IPS DF 6.9 (cell line): ENCODE results near the gene SCEL.

Experiments used
- DNase-seq: peaks from one replicate; pipeline ENCODE4 v3.0.0-alpha.2; 2013; ENCODE audit warnings: low read depth, low spot score
- H3K27ac ChIP-seq: one replicate; pipeline ENCODE4 v1.5.1; 2013; ENCODE audit warnings: low read length, control low read depth
- H3K27me3 ChIP-seq: 2 replicates; pipeline ENCODE4 v1.6.1; 2013; ENCODE audit warnings: mild to moderate bottlenecking, low read length; ENCODE audit not compliant: control insufficient read depth, insufficient read depth
- H3K36me3 ChIP-seq: 2 replicates; pipeline ENCODE4 v1.6.1; 2013; ENCODE audit warnings: low read length; ENCODE audit not compliant: control insufficient read depth, insufficient read depth
- H3K4me1 ChIP-seq: 2 replicates; pipeline ENCODE4 v1.6.1; 2013; ENCODE audit warnings: low read length; ENCODE audit not compliant: control insufficient read depth, insufficient read depth
- H3K4me3 ChIP-seq: 2 replicates; pipeline ENCODE4 v1.5.1; 2013; ENCODE audit warnings: mild to moderate bottlenecking, low read length
- H3K9me3 ChIP-seq: 2 replicates; pipeline ENCODE4 v1.6.1; 2013; ENCODE audit warnings: low read length, inconsistent platforms; ENCODE audit not compliant: control insufficient read depth, insufficient read depth
- WGBS: extraction: QIAGEN DNeasy Blood & Tissue Kit; methylation state at CpG from one replicate; pipeline ENCODE4 v1.1.7; 2013; ENCODE audit warnings: mixed read lengths, missing lambda C conversion rate; ENCODE audit not compliant: insufficient read length, insufficient coverage; 5-methylcytosine and 5-hydroxymethylcytosine counted together

Gene SCEL

DNA sequence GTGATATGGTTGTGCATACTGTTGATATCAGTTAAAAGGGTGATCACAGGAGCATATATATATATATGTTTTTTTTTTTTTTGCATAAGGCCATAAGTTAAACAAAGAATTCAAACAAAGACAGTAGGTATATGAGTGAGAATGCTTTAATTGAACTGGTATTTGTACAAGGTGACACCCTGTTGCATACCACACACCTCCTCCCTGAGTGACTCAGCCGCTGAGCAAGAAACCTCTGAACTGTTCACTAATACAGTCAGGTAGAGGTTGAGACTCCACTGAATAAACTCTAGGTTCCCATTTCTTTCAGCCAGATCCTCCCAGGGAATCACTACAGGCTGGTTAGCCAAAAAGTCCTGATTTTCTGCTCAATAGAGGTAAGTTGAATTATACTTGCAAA is at the start of gene SCEL:
TSS of gene SCEL (plus strand) at position 259 of the 400 bp plus-strand sequence. CDS start 20,170 bp downstream, outside the sequence.
- WGBS = no CpG with 5 or more reads among the region's 1 CpG
- no peaks in the 10 kb centered on the region for H3K36me3 ChIP-seq
- H3K4me3 ChIP-seq = no peak within 1 kb of the TSS
- no peak for DNase-seq
- H3K4me1 ChIP-seq = no peaks in the 10 kb centered on the region
- no peaks in the 10 kb centered on the region for H3K27me3 ChIP-seq
- H3K9me3 ChIP-seq = no peaks in the 10 kb centered on the region
- no peak within 1 kb of the TSS for H3K27ac ChIP-seq

DNA sequence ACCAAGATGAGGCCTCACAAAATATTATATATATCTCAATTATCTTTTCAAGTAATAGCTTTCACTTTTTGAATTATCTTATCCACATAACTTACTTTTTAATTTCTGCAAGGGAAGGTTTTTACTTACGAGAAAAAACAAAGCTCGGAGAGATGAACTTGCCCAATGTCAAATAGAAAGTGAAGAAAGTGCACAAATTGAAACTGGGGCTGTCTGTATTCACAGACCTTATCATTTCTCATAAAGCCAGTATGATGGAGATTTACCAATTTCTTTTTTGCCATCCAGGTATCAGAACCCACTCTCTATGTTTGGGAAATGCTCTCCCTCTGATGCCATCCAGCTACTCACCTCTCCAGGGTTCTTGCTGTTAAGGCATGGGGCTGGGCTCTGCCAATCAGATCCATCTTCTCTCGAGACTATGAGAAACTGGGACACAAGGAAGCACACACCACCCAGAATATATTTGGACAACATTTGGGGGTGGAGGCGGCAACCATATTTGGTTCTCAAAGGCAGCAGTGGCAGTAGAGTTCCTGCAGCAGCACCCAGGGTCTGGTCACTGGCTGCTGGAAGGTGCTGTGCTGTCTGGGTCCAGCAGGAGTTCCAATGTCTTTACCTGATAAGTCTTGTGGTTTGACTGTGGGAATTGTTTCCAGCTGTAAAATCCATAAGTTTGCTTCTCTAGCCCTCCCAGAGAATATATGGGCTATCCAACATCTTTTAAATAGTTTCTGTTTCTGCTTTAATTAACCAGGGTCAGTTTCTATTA is 45.8 kb upstream of the SCEL start:
- Histone ChIP-seq H3K27ac (no peak overlapping the region), H3K27me3 (no peaks in the 10 kb centered on the region), H3K9me3 (no peaks in the 10 kb centered on the region), H3K4me1 (no peaks in the 10 kb centered on the region), H3K36me3 (no peaks in the 10 kb centered on the region), H3K4me3 (no peak overlapping the region)
- DNase-seq = no peak
- WGBS = no CpG with 5 or more reads among the region's 4 CpGs

- Histone ChIP-seq H3K27ac (no peak overlapping the region), H3K9me3 (no peaks in the 10 kb centered on the region), H3K27me3 (no peaks in the 10 kb centered on the region), H3K4me3 (no peak overlapping the region), H3K4me1 (no peaks in the 10 kb centered on the region), H3K36me3 (no peaks in the 10 kb centered on the region)
- no peak for DNase-seq
- WGBS = no CpG with 5 or more reads among the region's 1 CpG
Measured at GRCh38 chr13:77492982-77493381, 42.5 kb upstream of the SCEL start.

GRCh38 chr13:77494226-77494625 is 41.3 kb upstream of the SCEL start:
- WGBS = no CpG with 5 or more reads among the region's 3 CpGs
- Histone ChIP-seq H3K4me3 (no peak overlapping the region), H3K27ac (no peak overlapping the region), H3K36me3 (no peaks in the 10 kb centered on the region), H3K27me3 (no peaks in the 10 kb centered on the region), H3K4me1 (no peaks in the 10 kb centered on the region), H3K9me3 (no peaks in the 10 kb centered on the region)
- no peak for DNase-seq

DNA sequence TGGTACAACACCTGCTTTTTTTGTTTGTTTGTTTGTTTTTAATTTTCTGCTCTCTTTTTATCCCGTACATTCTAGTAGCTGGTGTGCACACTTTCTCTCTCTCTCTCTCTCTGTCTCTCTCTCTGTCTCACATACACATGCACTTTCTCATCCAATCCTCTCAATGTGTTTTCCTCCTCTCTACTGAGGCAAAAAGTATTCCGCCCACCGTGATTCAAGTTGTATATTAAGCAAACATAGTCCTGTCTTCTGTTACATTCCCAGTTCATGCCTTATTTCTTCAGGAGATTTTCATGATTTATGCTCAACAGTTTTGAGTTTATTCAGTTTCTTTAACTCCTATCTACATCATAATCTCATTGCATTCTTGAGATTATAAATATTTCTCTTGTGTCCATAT is 38.2 kb upstream of the SCEL start:
- Histone ChIP-seq H3K9me3 (no peaks in the 10 kb centered on the region), H3K4me3 (no peak overlapping the region), H3K4me1 (no peaks in the 10 kb centered on the region), H3K27ac (no peak overlapping the region), H3K36me3 (no peaks in the 10 kb centered on the region), H3K27me3 (no peaks in the 10 kb centered on the region)
- DNase-seq = no peak
- WGBS = no CpG with 5 or more reads among the region's 3 CpGs

GRCh38 chr13:77497835-77498234 is 37.7 kb upstream of the SCEL start:
- Histone ChIP-seq H3K9me3 (no peaks in the 10 kb centered on the region), H3K27ac (no peak overlapping the region), H3K4me3 (no peak overlapping the region), H3K27me3 (no peaks in the 10 kb centered on the region), H3K4me1 (no peaks in the 10 kb centered on the region), H3K36me3 (no peaks in the 10 kb centered on the region)
- DNase-seq = no peak

DNA sequence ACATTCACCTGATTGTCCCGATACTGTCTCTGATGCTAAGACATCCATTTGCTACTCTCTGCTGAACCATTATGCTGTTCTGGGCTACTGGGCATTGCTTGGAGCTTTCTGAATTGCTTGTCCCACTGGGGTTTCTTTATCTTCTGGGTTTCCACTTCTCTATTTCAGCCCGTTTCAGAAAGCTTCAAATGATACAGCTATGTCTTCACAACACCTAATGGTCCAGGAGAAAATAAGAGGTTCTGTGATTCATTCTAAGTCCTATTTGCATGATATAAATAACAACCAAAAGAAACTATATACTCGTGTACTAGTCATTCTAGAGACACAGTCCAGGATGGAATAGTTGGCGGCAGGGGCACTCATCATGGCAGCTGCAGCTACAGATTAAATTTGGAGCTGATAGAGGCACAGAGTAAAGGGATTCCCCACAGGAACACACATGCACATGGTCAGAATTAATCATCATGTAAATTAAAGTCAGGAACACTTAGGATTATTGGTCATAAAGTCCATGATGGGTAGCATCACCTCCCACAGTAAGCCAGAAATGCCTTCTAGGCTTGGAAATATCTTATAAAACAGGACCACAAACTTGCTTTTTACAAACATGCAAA is 33.3 kb upstream of the SCEL start:
- H3K9me3 ChIP-seq = no peaks in the 10 kb centered on the region
- H3K4me3 ChIP-seq = no peak overlapping the region

GRCh38 chr13:77503398-77503797 is 32.1 kb upstream of the SCEL start:
- Histone ChIP-seq H3K27ac (no peak overlapping the region), H3K4me3 (no peak overlapping the region), H3K9me3 (no peaks in the 10 kb centered on the region), H3K36me3 (no peaks in the 10 kb centered on the region), H3K27me3 (no peaks in the 10 kb centered on the region), H3K4me1 (no peaks in the 10 kb centered on the region)
- no peak for DNase-seq
- no CpG with 5 or more reads among the region's 5 CpGs for WGBS

More for the DNA sequence above, 33.3 kb upstream of the SCEL start:
- no peak for DNase-seq
- H3K27me3 ChIP-seq = no peaks in the 10 kb centered on the region
- no peaks in the 10 kb centered on the region for H3K36me3 ChIP-seq
- WGBS = no CpG with 5 or more reads among the region's 4 CpGs
- no peaks in the 10 kb centered on the region for H3K4me1 ChIP-seq
- H3K27ac ChIP-seq = no peak overlapping the region

DNA sequence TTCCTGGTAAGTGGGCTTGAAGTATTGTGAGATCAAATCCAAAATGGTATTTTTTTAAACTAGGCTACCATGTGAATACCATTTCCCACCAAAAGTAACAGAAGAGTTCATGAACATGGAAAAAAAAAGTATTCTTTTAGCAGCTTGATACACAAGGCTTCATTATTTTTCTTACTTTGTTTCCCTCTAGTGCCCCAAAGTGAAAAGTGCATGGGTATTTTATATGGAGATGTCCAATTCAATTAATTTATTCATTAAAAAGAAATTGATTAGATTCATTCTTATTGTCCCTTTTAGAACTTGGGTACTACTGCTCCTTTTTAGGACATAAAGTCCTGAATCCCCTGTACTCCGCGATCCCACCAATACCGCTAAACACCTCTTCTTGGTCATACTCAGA is 28.6 kb upstream of the SCEL start:
- no peak overlapping the region for H3K27ac ChIP-seq
- H3K4me3 ChIP-seq = no peak overlapping the region
- WGBS = no CpG with 5 or more reads among the region's 3 CpGs
- H3K4me1 ChIP-seq = no peaks in the 10 kb centered on the region
- DNase-seq = no peak
- H3K27me3 ChIP-seq = no peaks in the 10 kb centered on the region
- no peaks in the 10 kb centered on the region for H3K9me3 ChIP-seq
- H3K36me3 ChIP-seq = no peaks in the 10 kb centered on the region

DNA sequence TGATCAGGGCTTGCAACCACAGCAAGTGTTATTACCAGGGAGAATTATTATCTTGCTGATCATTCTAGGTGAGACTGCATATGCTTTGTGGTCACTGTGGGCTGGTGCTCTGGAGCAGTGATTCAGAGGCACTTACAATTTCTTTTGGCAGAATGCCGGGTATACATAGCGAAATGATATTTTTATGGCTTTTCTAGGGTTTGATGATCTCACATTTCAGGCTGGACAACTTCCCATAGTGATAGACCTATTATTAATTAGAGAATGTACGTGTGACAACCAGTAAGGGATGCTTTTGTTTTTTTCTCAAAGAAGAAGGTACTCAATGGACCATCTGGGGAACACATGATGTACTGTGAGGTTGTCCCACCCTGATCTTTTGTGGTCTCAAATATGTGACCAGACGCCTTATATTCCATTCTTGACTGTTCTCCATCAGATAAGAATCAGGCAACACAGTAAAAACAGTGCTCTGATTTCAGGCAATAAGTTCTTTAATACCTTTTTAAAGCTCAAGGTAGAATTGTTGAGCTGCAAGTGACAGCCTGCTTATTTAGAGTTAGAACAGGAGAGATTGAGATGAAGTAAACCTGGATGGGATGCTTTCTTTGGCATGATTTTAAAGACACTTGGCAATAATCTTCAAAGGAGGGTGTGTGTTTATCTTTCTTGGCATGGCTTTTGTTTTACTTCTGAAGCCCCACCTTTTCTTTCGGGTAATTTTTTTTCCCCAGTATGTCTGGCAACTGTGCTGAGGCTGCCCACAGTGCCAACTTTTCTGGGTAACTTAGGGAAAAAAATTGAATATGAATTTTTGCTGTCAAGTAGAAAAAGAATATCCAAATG is 27.4 kb upstream of the SCEL start:
- Histone ChIP-seq H3K9me3 (no peaks in the 10 kb centered on the region), H3K27me3 (no peaks in the 10 kb centered on the region), H3K4me1 (no peaks in the 10 kb centered on the region), H3K27ac (no peak overlapping the region), H3K36me3 (no peaks in the 10 kb centered on the region), H3K4me3 (no peak overlapping the region)
- no peak for DNase-seq
- no CpG with 5 or more reads among the region's 5 CpGs for WGBS
